HG02870 (cell line): ENCODE measurements around the gene PCSK6.

Experiments used
- ATAC-seq: cut with Tn5 transposase; IDR thresholded peaks from one replicate; pipeline ENCODE4 v1.9.1; 2021; ENCODE audit warnings: mild to moderate bottlenecking, moderate library complexity; ENCODE audit not compliant: unreplicated experiment

The PCSK6 gene

DNA sequence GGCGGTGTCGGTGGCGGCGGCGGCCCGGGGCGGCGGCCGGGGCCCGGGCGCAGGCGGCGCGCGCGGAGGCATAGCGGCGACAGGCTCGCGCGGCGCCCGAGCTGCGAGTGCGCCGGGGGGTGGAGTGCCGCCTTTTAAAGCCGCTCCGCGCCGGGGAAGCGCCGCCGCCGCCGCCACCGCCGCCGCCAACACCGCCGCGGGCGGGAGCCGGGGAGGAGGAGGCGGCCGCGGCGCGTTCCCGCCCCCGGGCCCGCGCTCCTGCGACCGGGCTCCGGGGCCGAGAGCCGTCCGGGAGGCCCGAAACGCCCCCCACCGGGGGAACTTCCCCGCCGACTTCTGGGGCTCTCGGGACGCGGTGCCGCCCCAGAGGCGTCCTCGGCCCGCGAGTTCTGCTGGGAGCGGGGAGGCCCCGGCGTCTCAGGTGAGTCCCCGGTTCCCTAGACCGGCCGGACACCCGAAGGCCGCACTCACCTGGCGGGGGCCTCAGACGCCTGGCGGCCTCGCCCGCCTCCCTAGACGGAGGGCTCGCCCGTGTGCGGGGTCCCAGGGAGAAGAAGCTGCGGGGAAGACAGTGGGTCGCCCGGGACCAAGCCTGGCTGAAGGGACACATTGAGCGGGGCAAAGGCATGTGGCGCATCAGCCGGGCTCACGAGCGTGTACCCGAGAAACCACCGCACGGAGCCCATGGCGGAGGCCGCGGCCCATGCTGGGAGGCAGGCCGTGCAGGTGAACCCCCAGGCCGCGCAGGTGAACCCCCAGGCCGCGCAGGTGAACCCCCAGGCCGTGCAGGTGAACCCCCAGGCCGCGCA, at the start of gene PCSK6:
Gene PCSK6 (minus strand): TSS at position 109 of the 809 bp plus-strand sequence. CDS start 37 bp downstream, at position 72.
- ATAC-seq = no peak

DNA sequence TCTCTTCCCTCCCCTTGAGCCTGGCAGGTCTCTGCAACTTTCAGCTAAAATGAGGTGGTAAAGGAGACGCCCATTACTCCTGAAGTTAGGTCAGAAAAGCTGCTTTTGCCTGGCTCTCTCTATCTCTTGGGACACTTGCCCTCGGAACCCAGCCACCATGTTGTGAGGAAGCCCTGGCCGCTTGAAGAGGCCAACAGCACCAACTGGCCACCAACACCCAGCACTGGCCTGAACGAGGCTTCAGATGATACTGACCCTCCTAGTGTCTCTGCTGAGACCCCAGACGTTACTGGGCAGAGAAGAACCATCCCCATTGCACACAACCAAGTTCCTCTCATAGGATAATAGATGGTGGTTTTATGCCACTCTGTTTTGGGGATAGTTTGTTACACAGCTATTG, 49.5 kb upstream of the PCSK6 start:
- ATAC-seq = no peak

DNA sequence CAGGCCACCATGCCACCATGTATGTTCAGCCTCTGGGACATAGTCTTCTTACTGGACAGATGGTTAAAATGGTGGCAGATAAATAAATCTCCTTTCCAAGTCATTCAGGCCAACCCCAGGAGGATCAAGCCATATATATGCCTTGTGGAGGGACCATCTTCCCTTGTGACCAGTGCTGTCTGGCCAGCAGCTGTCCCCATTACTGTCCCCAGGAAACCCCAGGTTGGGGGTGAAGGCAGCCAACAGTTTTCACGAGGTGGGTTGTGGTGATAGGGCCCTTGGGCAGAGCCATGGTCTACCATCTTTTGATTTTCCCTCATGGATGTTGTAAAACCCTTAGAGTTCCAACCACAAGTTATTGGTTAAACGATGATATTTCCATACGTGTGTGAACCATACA, 48.7 kb upstream of the PCSK6 start:
- ATAC-seq = no peak

DNA sequence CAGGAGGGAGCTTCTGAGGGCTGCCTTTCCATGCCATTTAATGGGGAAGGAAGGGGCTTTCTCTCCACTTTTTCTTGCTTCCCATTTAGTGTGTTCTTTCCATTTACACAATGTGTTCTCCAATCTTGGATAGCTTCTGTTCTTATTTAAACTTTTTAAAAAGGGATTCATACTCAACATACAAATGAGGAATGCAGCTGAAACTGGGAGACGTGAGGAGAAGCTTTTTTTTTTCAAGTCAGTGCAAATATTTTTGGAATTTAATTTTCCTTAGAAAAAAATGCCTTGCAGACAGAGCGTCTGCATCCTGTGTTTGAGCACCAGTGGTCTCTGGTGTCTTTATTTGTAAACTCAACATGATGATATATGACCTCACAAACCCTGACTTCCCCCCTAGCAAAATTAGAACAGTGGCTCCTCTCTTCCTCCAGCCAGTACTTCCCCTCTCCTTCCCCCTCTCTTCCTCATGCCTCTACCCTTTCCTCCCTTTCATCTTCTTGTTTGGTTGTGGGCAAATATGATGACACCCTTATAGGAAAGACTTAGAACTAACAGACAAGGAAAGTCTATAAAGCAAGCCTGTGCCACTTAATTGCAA, 48.1 kb upstream of the PCSK6 start:
- no peak for ATAC-seq

DNA sequence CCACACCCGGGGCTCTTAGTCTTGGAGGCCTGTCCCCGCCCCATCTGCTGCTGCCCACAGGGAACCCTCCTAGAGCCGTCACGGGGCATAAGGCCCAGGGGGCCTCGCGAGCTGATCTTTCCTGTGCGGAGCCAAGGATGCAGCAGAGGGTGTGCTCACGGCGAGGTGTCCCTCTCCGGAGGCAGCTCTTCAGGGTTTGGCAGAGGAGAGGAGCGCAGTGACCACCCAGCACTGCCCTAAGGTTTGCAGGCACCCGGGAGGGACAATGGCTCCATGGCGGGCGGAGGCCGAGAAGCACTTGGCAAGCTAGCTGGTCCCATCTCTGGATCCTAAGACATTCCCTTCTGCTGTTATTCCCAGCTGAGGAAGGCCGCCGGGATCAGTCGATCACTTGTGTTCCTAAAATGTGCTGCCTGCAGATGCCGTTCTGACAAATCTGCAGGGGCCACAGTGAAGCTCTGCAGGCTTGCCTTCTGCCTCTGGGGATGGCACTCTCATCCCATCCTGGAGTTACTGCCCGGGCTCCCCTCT, 47.4 kb upstream of the PCSK6 start:
- ATAC-seq = no peak

DNA sequence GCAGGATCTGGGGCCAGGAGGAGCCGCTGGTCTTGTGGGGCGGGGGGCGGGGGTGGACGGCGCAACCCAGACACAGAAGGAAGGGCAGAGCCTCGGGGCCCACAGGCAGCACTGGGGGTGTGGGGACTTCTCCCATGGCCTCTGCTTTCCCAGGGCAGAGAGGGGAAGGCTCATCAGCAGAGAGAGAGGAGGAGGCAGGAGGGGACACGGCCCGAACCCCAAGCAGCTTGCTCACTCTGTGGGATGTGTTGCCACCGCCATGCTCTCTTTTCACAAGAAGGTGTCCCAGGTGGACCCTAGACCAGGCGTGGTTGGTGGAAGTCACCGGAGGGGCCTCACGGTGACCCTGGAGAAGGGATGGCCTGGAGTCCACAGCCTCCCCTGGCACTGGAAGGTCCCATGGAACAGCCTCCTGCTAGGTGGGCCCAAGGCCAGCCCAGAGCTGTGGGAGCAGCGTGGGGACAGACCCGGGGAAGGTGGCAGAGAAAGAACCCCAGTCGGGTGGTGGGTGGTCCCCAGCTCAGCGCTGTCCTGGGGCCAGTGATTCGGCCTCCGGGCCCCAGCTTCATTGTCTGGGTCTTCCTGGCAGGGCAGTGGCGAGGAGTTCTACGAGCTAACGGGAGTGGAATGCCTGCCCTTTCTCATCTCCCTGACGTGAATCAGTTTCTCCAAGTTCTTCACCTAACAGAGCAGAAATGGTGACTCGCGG, 46.8 kb upstream of the PCSK6 start:
- ATAC-seq = no peak

DNA sequence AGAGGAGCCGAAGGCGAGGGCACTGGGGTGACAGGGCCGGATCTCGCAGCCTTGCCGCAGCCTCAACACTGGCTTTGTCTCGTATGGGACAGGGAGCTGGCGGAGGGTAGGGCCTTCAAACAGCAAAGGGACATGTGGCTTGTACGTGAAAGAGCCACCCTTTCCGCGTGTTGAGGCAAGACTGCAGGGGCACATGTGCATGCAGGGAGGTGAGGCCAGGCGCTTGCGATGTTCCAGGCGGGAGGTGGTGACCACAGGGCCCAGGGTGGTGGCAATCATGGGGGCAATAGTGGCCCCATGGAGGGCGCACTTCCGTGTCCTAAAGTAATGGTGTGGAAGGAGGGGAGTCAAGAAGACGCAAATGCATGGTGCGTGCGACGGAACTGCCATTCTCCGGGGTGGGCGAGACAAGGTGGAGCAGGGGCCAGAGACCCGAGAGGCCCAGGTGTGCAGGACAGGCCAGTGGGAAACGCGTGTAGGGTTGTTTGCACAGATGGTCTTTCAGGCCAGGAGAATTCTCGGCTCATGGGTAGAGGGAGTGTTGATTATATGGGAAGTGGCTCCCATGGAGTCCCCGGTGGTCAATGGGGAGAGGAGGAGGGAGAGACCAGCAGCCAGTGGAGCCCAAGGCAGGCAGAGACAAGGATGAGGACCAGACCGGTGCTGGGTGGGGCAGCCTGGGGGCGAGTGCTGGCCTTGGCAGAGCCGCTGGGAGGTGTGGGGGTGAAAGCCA, 45.8 kb upstream of the PCSK6 start:
- ATAC-seq = no peak

DNA sequence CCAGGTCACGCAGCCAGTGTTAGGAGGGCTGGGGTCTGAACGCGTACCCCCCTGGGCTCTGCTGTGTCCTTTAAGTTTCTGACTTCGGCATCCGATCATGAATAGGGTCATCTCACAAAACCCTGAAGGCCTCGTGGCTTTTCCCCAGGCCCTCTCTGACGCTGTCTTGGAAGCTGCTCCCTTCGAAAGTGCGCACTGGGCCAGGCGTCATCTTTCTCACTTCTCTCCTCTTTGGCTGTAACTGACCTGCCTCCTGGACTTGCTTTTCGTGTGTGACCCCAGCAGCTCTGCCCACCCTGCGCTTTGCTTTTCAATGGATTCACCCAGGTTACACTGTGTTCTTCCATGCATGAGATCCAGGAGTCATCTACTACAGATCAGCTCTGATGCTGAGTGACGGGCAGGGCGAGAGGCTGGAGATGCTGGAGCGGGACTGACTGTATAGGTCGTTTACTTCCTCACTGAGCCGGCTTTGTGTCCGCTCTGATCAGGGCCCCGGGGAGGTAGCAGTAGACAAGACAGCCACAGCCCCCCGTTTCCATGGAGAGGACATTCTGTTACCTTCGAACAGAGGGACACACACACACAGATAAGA, 45.0 kb upstream of the PCSK6 start:
- ATAC-seq = no peak

DNA sequence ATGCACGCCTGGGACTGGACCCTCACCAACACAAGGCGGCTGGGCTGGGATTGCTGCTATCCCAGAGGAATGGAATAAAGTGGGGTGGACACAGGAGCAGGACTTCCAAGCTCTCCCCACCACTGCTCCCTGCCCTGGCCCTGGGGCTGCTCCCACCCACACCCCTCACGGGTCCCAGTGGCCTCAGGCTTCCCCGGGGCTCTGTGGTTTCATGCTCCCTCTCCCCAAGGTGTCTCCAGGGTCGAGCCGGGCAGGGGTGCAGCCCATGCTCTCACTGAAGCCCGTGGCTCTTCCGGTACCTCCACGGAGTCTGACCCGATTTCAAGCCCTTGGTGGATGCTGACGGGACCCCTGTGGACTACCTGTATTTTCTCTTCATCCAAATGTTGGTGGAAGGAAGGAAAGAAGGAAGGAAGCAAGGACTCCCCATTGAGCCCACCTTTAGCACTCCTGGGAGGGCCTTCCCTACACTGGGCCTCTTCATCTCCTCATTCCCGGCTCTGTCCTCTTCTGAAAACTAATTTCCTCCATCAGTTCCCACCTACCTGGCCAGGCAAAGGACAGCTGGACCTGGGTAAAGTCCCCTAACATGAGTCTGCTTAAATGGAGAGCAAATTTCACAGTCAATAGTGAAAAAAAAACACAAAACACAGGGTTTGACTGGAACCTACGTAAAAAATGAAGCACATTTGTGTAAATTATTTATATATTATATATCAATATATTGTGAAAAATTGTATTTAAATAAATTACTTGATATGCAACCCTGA, 44.0 kb upstream of the PCSK6 start:
- ATAC-seq = no peak

DNA sequence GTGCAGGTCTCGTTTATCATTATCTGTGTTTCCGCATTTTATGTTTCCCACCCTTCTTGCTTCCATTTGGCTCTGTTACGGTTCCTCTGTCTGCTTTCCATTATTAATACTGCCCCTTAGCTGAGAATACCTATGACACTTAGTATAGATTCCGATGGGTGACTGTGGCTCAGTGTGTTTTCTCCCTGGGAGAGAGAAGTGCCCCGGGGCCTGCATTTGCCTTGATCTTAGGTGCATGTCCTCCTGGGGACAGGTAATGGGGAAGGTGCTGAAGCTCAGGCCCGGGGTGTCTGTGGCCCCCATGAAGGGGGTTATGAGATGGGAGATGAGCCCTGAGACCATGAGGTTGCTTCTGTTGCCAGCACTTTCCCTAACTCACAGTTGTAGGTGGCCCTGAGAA, 43.4 kb upstream of the PCSK6 start:
- ATAC-seq = no peak

DNA sequence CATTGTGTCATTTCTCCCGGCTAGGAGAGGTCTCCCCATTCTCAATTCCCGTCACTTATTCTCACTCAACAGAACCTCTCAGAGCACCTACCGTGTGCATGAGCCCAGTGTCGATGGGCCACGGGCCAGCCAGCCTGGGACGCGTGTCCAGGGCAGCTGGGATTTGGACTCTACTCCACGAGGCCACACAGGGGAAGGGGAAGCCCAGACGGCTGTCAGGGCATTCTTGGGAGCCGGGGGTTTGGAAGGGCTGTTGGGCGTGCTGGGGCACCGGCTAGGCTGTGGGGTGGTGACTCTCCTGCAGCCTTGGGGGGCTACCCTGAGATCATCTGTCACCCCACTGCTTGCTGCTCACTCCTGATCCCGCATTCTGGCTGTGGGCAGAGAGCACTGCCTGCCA, 41.7 kb upstream of the PCSK6 start:
- no peak for ATAC-seq

DNA sequence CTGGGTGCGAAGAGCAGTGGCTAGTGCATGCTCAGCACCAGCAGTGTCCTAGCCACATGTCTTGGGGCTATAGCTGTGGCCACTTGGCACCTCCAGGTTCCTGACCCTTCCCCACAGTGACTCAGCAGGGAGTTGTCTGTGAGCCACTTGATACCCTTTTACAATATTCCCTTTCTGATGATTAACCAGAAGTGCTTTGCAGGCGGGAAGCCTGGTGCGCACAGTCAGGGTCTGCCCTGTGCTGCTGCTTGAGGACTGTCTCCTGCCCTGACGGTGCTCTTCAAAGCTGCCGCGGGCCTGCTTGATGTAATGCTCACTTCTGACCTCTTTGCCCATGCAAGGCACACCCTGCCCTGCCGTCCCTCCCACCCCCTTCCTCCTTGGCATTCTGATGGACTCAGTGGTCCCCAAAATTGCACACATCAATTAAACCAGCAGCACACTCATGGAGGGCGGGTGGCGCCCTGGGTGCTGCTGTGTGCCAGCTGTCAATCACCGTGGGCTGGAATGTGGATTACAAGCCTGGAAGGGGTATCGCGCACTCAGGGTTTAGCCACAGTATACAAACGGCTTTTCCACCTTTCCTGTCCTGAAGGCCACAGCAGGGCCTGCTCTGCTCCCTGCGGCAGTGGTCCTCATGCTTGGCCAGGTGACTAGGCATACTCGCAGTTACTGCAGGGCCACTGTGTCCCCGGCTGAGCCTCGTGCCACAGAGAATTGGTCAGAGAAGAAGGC, 40.9 kb upstream of the PCSK6 start:
- ATAC-seq = no peak

DNA sequence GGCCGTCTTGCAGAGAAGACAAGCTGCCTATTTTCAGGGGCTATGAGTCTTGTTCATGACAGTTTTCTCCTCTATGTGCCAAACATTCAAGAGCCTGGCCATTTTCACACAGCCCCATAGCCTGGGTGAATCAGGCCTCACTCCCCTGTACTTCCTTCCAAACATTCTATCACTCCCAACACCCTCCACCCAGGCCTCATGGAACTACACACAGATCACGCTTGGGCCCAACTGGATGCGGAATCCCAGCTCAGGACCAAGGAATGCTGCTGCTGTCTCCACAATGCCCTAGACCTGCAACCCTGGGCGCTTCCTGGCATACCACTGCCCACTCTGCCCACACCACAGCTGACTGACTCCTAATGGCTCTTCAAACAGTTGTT, 39.4 kb upstream of the PCSK6 start:
- ATAC-seq = no peak

DNA sequence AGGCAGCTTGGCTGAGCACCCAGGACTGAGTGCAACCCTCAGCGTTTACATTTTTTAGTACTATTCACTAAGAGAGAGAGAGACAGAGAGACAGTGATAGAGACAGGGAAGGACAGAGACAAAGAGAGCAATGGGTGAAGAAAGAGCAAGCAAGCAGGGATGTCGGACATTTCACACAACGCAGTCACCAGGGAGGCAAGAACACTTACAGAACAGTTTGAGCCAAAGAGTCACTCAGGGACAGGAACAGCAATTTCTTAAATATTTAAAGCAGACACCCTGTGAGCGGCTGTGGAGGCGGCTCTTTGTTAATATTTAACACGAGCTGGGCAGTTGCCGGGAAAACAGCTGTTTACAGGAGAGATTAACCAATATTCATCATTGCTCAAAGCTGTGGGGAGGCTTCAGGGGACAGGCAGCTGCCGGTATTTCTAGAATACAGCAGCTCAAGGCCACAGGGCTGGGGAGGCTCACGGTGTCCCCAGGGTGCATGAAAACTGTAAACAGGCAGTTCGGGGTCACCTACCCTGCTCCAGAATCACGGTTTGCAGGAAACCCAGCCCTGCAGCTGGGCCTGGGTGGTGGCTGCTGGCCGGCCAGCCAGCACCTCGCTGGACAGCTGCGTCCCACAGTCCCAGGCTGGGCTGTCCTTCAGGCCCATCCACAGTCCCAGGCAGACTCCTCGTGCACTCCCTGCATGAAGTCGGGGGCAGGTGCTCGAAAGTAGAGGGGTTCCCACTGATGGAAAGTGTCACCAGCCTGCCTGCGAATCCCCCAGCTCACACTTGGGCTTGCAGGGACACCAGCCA, 38.8 kb upstream of the PCSK6 start:
- no peak for ATAC-seq

DNA sequence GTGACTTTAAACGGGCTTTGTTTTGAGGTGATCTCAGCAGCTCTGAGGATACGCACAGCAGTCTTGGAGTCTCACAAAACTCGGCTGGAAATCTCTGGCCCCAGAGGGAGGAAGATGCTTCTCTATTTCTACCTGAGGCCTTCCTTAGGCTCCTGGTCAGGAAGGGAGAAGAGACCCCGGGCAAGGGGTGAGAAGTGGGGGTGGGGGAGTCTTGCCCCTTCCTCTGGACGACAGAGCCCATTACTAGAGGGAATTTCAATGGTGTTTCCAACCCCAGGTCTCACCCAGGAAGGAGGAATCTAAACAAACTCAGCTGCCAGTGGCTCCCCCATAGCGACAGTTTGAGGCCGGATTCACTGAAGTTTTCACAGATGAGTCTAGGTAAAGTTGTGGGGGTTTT, 37.4 kb upstream of the PCSK6 start:
- ATAC-seq = no peak

DNA sequence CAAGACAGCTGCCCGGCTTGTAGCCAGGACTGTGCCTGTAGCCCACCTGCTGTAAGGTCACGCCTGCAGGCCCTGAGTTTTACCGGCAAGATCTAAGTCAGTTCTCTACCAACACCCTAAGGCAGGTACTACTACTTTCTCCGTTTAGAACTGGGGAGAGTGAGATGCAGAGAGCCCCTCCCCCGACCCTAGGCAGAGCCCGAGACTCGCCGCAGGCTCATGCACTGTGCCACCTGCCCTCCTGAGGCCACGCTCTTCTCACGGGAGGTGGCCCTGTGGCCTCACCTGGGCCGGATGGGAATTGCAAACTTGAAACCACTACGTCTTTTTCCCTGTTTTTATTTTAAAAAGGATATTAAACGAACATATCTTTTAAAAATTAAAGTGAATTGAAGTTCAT, 36.9 kb upstream of the PCSK6 start:
- no peak for ATAC-seq

DNA sequence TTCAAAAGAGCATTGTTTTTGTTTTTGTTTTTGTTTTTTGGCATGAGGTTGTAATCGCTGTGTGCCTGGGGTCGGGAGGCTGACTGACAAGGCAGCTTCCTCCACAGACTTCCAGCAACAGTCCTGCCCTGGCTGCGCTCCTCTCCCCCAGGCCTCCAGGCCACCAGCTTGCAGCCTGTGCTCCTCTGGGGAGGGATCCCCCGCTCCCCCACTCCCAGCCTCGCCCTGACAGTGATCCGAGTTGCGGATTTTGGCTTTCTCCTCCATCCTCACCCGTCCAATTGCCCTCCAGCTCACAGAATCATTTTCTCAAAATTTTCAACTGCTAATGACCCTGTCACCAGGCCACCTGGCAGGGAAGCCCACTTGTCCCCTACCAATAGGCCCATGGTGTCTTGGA, 36.5 kb upstream of the PCSK6 start:
- ATAC-seq = no peak

DNA sequence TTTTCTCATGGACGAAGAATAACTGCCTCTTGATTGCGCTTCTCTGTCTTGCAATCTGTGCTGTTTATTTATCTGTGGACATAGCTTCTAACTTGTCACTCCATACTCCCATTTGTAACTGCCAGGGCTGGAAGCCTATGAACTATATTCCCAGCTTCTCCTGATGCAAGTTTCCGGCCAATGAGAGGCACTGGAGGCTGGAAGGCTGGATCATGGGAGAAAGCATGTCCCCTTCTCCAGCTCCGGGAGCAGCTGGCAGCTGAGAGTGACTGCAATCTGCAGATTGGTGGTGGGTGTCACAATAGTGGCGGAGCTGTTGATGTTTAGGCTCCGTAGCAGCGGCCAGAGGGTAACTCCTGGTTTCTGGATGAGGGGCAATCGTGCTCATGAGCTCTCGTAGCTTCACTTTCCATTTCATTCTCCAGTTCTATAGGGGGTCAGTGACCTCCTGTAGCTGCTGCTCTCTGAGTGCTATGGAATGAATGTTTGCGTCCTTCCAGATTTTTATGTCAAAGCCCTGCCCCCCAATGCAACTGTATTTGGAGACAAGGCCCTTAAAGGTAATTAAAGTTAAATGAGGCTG, 35.7 kb upstream of the PCSK6 start:
- no peak for ATAC-seq
